KG1 (cell line): ENCODE results near the gene NR2F6.

Experiments used
- DNase-seq: peaks from one replicate; lab custom pipeline; 2025; lab: John Stamatoyannopoulos, UW

Gene NR2F6

DNA sequence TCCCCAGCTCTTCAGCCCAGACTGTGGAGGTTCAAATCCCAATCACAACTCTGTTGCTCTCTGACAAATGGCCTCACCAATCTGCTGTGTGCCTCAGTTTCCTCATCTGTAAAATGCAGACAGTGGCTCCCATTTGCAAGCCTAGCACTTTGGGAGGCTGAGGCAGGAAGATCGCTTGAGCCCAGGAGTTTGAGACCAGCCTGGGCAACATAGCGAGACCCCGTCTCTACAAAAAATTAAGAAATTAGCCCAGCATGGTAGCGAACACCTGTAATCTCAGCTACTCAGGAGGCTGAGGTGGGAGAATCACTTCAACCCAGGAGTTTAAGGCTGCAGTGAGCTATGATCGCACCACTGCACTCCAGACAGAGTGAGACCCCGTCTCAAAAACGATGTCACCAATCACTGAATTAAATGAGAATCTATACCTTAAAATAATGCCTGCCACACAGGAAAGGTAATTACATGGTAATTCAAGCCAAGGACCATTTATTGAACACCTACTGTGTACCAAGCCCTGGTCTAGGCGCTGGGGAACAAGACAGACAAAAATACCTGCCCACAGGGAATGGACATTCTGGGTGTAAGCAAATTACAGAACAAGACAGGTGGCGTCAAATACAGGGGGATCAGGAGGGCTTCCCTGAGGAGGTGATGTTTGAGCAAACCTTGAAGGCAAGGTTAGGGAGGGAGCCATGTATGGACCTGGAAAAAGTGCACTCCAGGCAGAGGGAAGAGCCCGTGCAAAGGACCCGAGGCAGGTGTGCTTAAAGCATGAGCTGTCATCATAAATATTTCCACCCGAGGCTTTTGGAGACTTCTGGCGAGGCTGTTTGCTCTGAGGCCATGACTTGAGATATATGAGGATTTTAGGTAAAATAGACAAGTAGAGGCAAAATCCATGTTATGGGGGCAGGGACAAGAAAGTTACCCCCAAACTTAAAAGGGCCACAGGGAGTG is 7.7 kb downstream of the NR2F6 start:
- DNase-seq = no peak

GRCh38 chr19:17236811-17237543 is 8.7 kb downstream of the NR2F6 start:
- no peak for DNase-seq

DNA sequence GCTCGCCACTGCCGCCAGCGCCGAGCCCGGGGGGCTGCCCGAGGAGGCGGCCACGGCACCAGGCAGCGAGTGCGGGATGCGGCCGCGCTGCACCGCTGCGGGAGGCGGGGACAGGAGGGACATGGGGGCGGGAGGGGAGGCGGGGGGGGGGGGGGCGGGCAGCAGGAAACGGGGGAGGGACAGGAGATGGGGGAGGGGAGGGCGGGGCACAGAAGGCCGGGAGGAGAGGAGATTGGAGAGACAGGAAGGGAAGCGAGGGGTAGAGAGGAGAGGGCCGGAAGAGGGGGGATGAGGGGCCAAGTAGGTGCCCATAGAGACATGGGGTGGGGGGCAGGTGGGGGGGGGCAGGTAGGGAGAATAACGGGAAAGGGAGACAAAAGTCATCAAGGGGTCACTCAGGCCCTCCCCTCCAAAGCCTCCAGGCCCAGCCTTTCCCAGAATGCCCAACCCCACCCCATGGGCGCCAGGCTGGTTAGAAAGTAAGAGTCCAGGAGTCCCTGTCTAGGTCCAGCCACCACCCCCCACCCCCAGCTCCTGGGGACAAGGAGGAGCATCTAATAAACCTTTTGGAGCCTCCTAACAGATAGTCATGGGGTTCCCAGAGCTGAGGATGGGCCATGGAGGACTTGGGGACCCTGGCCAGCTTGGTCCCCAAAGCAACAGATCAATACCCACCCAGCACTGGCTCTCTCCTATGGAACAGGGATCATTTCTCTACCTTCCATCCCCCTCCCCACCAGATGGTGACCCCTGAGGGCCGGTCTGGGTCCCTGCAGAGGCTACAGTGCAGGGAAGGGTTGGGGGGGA is 9.5 kb downstream of the NR2F6 start:
- DNase-seq = no peak

GRCh38 chr19:17235300-17235970 is 10.3 kb downstream of the NR2F6 start:
- DNase-seq = peak; percentile 29

GRCh38 chr19:17234911-17235299 is 10.8 kb downstream of the NR2F6 start:
- peak; percentile 22 for DNase-seq

- DNase-seq = no peak
Observed at GRCh38 chr19:17232258-17232657, 13.5 kb downstream of the NR2F6 start.

DNA sequence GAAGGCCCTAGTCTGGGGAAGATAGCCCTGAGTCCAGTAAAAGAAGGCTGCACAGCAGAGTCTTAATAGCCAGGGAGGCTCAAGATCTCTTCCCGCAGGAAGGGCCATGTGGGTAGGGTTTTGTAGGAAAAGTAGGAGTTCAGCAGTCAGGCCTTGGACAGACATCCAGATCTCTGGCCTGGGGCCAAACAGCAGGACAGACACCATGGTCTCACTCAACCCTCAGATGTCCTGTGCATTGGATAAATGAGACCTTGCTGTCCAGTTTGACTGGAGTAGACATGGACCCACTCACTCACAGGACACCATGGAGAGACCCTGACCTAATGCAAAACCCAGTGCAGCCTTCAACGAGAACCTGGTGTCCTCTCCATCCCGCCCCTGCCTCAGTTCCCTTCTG is 15.8 kb downstream of the NR2F6 start:
- DNase-seq = no peak

DNA sequence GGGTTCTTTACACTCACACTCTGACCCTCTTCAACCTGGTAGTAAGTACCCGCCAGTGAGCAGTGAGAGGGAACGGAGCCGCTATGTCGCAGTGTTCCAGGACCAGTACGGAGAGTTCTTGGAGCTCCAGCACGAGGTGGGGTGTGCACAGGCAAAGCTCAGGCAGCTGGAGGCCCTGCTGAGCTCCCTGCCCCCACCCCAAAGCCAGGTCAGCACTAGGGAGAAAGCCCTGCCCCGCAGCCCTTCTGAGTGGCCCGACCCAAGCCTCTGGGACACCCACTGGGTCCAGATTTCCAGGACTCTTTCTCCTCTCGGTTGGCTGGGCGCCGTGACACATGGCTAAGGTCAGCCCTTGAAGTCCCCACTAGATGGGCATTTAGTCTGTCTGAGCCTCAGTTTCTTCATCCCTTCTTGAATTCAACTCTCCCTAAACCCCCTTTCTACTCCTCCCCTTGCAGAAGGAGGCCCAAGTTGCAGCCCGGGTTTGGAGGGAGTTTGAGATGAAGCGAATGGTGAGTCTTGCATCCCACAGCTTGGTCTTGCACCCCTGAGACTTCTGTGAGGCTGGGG is 17.8 kb downstream of the NR2F6 start:
- no peak for DNase-seq

- DNase-seq = peak; percentile 97
Observed at GRCh38 chr19:17226002-17226933, 19.5 kb downstream of the NR2F6 start, which contains the start of gene OCEL1. TSS of gene OCEL1 (plus strand) at chr19:17226226. CDS start at chr19:17226248, 22 bp downstream.

- no peak for DNase-seq
Observed at GRCh38 chr19:17225053-17225452, 20.7 kb downstream of the NR2F6 start.

GRCh38 chr19:17220207-17220758 is 25.4 kb downstream of the NR2F6 start:
- DNase-seq = no peak

DNA sequence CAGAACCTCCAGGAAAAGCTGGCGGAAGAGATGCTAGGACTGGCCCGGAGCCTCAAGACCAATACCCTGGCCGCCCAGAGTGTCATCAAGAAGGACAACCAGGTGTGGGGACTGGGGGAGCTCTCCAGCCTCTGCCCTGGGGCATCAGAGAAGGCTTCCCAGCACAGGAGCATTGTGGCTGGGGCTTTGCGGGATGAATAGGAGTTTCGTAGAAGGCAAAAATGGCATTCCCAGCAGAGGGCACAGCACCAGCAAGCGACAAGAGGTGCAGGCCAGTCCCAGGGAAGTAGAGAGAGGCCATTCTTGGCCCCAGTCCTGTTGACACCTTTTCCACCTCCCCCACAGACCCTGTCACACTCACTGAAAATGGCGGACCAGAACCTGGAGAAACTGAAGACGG is 26.4 kb downstream of the NR2F6 start:
- no peak for DNase-seq

GRCh38 chr19:17216058-17216670 is 29.6 kb downstream of the NR2F6 start:
- no peak for DNase-seq

DNA sequence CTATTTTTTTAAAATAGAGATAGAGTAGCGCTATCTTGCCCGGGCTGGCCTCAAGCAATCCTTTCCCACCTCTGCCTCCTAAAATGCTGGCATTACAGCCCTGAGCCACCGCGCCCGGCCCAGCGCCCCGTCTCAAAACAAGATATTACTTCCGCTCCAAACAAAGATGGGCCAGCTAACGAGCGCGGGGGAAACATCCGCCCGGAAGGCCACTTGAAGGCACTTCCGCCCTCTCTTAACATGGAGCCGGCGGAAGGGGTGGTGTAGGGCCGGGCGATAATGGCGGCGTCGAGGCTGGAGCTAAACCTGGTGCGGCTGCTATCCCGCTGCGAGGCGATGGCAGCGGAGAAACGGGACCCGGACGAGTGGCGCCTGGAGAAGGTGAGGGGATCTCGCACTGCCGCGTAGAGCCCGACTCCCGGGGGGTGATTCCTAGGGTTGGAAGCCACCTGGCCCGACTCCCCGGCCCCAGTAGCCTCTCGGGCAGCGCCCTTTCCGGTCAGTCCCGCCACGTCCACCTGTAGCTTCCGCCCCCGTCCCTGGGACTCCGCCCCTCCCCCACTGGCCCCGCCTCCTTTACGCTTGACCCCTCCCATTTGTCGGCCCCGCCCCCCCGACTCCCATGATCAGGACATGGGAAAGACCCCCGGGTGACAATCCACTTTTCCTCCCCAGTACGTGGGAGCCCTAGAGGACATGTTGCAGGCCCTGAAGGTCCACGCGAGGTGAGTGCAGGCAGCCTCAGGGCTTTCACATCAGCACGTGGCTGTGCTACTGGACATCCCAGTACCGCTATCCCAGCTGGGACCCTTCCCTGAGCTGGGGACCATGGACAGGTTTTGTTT is 30.4 kb downstream of the NR2F6 start, which contains the start of gene USE1:
USE1 (plus strand) TSS at position 231 of the 845 bp plus-strand sequence; CDS start at position 280, 49 bp downstream.
- DNase-seq = peak; percentile 62

DNA sequence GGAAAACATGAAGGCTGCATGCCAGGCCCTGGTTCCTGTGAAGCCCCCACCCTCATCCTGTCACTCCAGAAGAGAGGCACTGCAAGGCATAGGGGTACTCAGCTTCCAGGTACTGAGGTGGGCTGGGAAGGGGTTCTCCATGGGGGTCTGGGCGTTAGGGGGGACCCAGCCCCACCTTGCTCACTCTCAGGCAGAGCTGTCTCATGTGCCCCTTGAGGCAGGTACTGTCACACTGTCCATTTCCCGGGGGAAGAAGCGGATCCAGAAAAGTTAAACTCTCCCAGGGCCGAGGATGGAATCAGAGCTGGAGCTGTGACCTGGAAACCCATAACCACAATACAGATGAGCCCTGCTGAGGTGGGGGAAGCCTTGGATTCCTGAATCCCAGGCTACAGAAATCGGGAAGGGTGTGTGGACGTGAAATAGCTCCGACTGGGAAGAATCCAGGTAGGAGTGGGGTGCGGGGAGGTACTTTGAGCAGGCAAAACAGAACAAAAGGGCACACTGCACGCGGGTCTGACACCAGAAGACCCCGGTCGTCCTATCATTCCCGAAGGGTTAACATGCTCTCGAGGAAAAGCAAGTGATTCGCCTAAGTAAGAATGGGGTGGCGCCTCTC is 31.1 kb downstream of the NR2F6 start:
- DNase-seq = no peak

GRCh38 chr19:17213334-17213733 is 32.4 kb downstream of the NR2F6 start:
- no peak for DNase-seq

- no peak for DNase-seq
Observed at GRCh38 chr19:17211547-17212446, 33.9 kb downstream of the NR2F6 start.
